Psoas muscle (tissue), 8 donors: ENCODE data around the gene SPOPL. TPM values are rescaled to one million over a fixed set of nuclear protein-coding genes. Genes with fewer than 3 reads are reported as not detected.
"Not testable (repeated sequence)": the region's sequence is repeated elsewhere in the genome, so short reads cannot be mapped to it uniquely, and the experiment has no call there.

Experiments
- ATAC-seq, 4 donors: fragments of 200-7000 bp; cut with Tn5 transposase; one replicate each; pipeline ENCODE4 v1.9.1; 2020; ENCODE audit warnings: moderate library complexity in 3 of 4, mild to moderate bottlenecking in 2 of 4
- DNase-seq, 2 donors: peaks; one replicate each; pipeline ENCODE4 v3.0.0-alpha.2; 2020
- H3K27ac ChIP-seq: fragments of 200-600 bp; one replicate; pipeline ENCODE4 v1.8.0; 2022
- H3K27me3 ChIP-seq, 3 donors: fragments of 200-600 bp in 1 of 3; one replicate each; pipeline versions ENCODE4 v1.6.1 to v1.8.0; 2013 to 2022; ENCODE audit warnings: low read length in 2 of 3, mild to moderate bottlenecking in 2 of 3, moderate library complexity in 1 of 3; ENCODE audit not compliant: insufficient read depth in 3 of 3
- H3K36me3 ChIP-seq, 2 donors: fragments of 200-600 bp in 1 of 2; one replicate each; pipeline versions ENCODE4 v1.6.1 to v1.8.0; 2013 to 2022; ENCODE audit warnings: low read depth in 1 of 2, mild to moderate bottlenecking in 1 of 2, moderate library complexity in 1 of 2; ENCODE audit not compliant: insufficient read depth in 1 of 2
- H3K4me1 ChIP-seq: fragments of 200-600 bp; one replicate; pipeline ENCODE4 v1.8.0; 2022
- H3K4me3 ChIP-seq: fragments of 200-600 bp; one replicate; pipeline ENCODE4 v1.8.0; 2022; ENCODE audit warnings: mild to moderate bottlenecking
- H3K9me3 ChIP-seq: fragments of 200-600 bp; one replicate; pipeline ENCODE4 v1.8.0; 2022
- CTCF ChIP-seq: fragments of 200-600 bp; IDR thresholded peaks from one replicate; pipeline ENCODE4 v1.8.0; 2022; ENCODE audit warnings: antibody characterized with exemption
- WGBS, 3 donors: extraction: QIAGEN DNeasy Blood & Tissue Kit; methylation state at CpG; one replicate each; pipeline versions ENCODE4 v1.1.6 to v1.1.7; 2013; 5-methylcytosine and 5-hydroxymethylcytosine counted together
- intact Hi-C, 2 donors: fragments of 100-400 bp; cut with DNase I; formaldehyde crosslinking; loops; one replicate each; pipeline versions ENCODE4 v1.11.0 to v1.14.2; 2022
- polyA plus RNA-seq, 3 donors: library from polyadenylated mRNA; stranded (reverse); fragments of 200-250 nt; gene quantifications; one replicate each; pipeline ENCODE4 v1.2.3, GENCODE V29; 2013
- total RNA-seq, 4 donors: library from RNA; stranded (reverse); fragmentation: NEBNext Ultra II Directional in 2 of 4; extraction: Animal tissue kit (Norgen Biotek cat#: 25700) in 2 of 4; gene quantifications; one replicate each; pipeline versions ENCODE4 v1.2.1 to v1.2.4, GENCODE V29; 2021 to 2023
- donor health status: healthy with polysubstance abuse.
- donor health status: DM: no; HTN: no; CAD: no; lungs with moderate emphysema.
- donor health status: Bipolar disorder and iron deficiency.
- donor health status: healthy.
- donor health status: DM: yes; HTN: yes; CAD: no.
- donor health status: DM: no; HTN: no; CAD: no.
- donor health status: DM: no; HTN: no; CAD: no.
- donor health status: DM: yes; HTN: yes; CAD: no.

SPOPL gene
- total and polyA plus RNA-seq, 7 donors = 3.0 to 19.0 (median 10.7) TPM

DNA sequence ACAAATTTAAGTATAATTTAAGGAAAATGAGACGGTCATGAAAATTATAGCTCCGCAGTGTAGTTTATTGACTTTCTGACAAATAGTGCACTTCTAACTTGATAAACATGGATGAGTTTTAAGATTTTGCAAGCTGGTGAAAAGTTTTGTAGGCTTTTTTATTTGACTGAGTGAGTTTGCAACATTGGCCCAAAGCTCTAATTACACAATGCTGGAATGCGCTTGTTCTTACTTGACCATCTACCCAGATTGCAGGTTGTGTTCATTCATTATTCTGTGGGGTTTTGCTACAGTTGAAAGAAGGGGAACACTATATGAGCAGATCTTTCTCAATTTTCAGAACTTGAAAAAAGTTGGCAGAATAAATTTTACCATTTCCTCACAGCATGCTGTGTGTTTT lies 13.5 kb downstream of the SPOPL start:
- Histone ChIP-seq H3K36me3 (no peaks in the 10 kb centered on the region), H3K9me3 (no peaks in the 10 kb centered on the region), H3K4me3 (no peak overlapping the region), H3K27ac (no peak overlapping the region), H3K27me3 (no peaks in the 10 kb centered on the region), H3K4me1 (peaks cover 23% of the 10 kb centered on the region)
- no peak for TF ChIP-seq CTCF
- intact Hi-C loops = no loop called here
- 92 to 93% (median 93%) methylated on average over 3 of the region's 3 CpGs for WGBS, 3 donors
- no peak for ATAC-seq
- DNase-seq = no peak

DNA sequence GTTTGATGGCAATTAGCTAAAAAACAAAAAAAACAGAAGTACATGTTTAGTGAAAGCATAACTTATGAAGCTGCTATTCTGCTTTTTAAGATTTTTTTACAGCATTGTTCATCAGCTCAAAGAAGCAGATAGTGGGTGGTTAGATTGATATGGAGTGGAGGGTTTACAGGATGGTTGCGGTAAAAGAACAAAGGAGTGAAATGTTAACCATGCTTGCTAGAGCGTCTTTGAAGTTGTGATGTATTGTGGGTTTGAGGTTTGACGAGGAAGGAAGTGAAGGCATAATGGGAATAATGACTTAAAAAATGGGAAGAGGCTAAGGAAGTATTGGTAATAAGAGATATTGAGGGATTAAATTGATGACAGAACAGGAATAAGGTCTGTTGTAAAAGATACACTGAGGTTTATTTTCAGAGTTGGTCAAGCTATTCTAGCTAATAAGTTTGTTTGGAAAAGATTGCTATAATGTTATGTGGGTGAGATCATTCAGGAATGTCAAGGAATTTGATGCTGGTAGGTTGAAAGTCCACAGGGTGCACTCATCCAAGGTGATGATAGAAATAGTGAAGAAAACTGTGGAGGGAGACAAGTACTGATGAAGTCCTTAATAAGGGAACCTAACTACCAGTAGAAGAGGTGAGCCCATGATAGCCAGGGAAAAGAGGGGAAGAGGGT lies 14.6 kb downstream of the SPOPL start:
- Histone ChIP-seq H3K9me3 (no peaks in the 10 kb centered on the region), H3K4me1 (peaks cover 23% of the 10 kb centered on the region), H3K27ac (no peak overlapping the region), H3K27me3 (no peaks in the 10 kb centered on the region), H3K4me3 (no peak overlapping the region), H3K36me3 (no peaks in the 10 kb centered on the region)
- DNase-seq (no peak), ATAC-seq (no peak)
- 67 to 83% (median 68%) methylated on average over 3 of the region's 3 CpGs for WGBS, 3 donors
- no peak for TF ChIP-seq CTCF
- intact Hi-C loops = no loop called here

DNA sequence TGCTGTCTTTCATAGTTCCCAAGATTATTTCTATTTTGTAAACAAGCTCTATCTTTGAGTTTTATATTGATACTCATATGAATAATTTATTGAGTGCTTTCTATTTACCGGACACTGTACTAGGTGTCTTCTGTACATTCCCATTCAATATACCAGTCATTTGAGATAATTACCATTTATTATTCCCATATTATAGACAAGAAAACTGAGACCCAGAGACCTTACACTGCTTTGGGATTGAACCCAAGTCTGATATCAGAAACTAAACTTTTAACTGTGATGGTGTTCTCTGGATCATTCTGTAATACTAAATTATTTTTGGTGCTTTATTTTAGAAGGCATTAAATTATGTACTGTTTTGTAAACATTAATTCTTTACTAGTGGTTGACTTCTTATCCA lies 17.3 kb downstream of the SPOPL start:
- Histone ChIP-seq H3K27ac (no peak overlapping the region), H3K36me3 (no peaks in the 10 kb centered on the region), H3K4me1 (peaks cover 23% of the 10 kb centered on the region), H3K27me3 (no peaks in the 10 kb centered on the region), H3K4me3 (no peak overlapping the region), H3K9me3 (no peaks in the 10 kb centered on the region)
- intact Hi-C loops = no loop called here
- TF ChIP-seq CTCF = no peak
- DNase-seq (no peak), ATAC-seq (no peak)
- WGBS, 3 donors = 95 to 100% (median 97%) methylated on average over 1 of the region's 1 CpG

DNA sequence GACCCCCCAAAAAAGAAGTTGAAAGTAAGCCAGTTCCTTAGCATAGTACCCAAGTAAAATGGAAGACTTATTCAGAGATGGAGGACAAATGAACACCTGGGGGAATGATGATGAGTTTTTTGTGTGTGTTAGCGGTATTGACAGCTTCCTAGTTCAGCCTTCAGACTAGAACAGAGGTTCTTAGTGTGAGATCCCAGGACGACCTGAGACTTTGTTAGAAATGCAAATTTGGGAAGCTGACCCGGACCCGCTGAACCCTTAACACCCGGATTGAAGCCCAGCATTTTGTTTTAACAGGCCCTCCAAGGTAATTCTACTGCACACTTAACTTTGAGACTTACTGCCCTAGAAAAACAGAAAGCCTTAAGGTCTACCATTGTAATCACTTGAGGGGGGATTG lies 20.3 kb downstream of the SPOPL start:
- 89 to 90% (median 90%) methylated on average over 5 of the region's 5 CpGs for WGBS, 3 donors
- H3K9me3 ChIP-seq = no peaks in the 10 kb centered on the region
- ATAC-seq (no peak), DNase-seq (no peak)
- no peaks in the 10 kb centered on the region for H3K36me3 ChIP-seq
- peaks cover 7% of the 10 kb centered on the region for H3K4me1 ChIP-seq
- no peak overlapping the region for H3K27ac ChIP-seq
- no peak overlapping the region for H3K4me3 ChIP-seq
- intact Hi-C loops = no loop called here
- TF ChIP-seq CTCF = no peak
- no peaks in the 10 kb centered on the region for H3K27me3 ChIP-seq

DNA sequence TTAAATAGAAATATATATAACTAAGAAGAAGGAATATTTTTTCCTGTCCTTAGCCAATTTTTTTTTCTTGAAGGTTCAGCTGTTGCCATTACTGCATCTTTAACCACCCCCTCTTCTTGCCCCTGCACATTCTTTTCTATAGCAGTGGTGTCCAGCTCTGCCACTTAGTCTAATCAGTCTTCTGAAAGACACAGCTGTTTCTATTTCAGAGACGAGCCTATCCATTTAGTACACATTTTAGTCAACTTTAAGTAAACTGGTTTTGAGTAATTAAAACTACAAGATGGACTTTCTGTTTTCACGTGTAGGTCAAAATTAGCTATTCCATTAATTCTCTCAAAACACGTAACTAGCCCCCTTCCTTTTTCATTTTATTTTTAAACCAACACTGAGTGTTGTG lies 21.0 kb downstream of the SPOPL start:
- ATAC-seq = no peak
- no peaks in the 10 kb centered on the region for H3K36me3 ChIP-seq

GRCh38 chr2:138523018-138523672 lies 21.6 kb downstream of the SPOPL start:
- H3K27me3 ChIP-seq, intact Hi-C loops, DNase-seq, ATAC-seq, H3K9me3 ChIP-seq, H3K27ac ChIP-seq, H3K4me3 ChIP-seq, H3K36me3 ChIP-seq, H3K4me1 ChIP-seq: not testable (repeated sequence)
- 88 to 92% (median 90%) methylated on average over 7 of the region's 7 CpGs for WGBS, 3 donors

More for the DNA sequence above, 21.0 kb downstream of the SPOPL start:
- WGBS, 3 donors = 75 to 83% (median 76%) methylated on average over 3 of the region's 3 CpGs
- Histone ChIP-seq H3K4me1 (peaks cover 7% of the 10 kb centered on the region), H3K27ac (no peak overlapping the region), H3K9me3 (no peaks in the 10 kb centered on the region), H3K4me3 (no peak overlapping the region), H3K27me3 (no peaks in the 10 kb centered on the region)
- intact Hi-C loops = no loop called here
- no peak for TF ChIP-seq CTCF
- no peak for DNase-seq

DNA sequence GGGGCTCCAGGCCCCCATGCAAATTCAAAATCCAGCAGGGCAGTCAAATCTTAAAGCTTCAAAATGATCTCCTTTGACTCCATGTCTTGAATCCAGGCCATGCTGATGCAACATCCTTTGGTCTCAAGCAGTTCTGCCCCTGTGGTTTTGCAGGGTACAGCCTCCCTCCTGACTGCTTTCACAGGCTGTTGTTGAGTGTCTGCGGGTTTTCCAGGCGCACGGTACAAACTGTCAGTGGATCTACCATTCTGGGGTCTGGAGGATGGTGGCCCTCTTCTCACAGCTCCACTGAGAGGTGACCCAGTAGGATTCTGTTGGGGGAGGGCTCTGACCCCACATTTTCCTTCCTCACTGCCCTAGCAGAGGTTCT lies 22.1 kb downstream of the SPOPL start:
- H3K4me3 ChIP-seq, H3K27ac ChIP-seq, intact Hi-C loops, H3K4me1 ChIP-seq, H3K27me3 ChIP-seq, DNase-seq, H3K9me3 ChIP-seq, H3K36me3 ChIP-seq, ATAC-seq: not testable (repeated sequence)
- 62 to 98% (median 78%) methylated on average over 3 of the region's 3 CpGs for WGBS, 3 donors
